Measurements from ENCODE around the gene BCAT1. TPM values are rescaled to one million over a fixed set of nuclear protein-coding genes. Genes with fewer than 3 reads are reported as not detected.

BCAT1 gene
- total RNA-seq, 1 experiment from 2014 or later: 5.8 TPM

DNA sequence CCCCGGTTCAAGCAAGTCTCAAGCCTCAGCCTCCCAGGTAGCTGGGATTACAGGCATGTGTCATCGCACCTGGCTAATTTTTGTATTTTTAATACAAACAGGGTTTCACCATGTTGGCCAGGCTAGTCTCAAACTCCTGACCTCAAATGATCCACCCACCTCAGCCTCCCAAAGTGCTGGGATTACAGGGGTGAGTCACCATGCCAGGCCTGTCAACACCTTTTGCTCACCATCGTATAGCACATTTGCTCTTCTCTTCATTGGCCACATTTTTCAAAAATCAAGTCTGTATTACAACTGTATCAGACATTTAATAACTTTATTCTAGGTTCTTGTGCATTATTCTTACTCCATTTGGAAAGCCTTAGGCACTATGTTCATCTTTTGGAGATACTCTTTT, 50.3 kb downstream of the BCAT1 start:
- H3K27ac ChIP-seq (ENCODE audit: low read length): no peak overlapping the region
- intact Hi-C loops (cut with micrococcal nuclease; ENCODE audit: unreplicated experiment): no loop called here

DNA sequence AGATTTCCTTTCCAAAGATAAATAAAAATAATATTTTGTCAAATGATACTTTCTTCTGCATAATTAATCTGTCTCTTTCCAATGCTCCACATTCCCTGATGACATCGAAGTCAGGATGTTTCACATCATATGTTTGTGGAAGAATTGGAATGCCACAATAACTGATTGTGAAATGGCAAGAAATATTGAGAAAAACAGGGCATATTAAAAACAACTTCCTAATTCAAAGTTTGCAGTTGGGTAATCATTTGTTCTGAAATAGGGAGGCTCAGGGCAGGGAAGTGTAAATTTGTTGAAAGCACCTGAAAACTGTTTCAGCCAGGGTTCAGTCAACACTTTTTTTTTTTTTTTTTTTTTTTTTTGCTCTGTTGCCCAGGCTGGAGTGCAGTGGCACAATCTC, 50.7 kb downstream of the BCAT1 start:
- no TSS peak for BruUV-seq (replicated peaks)
- CTCF ChIA-PET: no interaction called here
- TF ChIP-seq POLR2AphosphoS5 (IDR thresholded peaks at IDR 0.05; ENCODE audit: low read depth, low read length) (no peak), TCF7L2 (IDR thresholded peaks at IDR 0.05; ENCODE audit: low read depth, low read length) (no peak), SIN3A (IDR thresholded peaks at IDR 0.05; ENCODE audit: borderline replicate concordance, insufficient read depth, low read depth, low read length) (no peak)
- TF ChIP-seq, protein P1, sequence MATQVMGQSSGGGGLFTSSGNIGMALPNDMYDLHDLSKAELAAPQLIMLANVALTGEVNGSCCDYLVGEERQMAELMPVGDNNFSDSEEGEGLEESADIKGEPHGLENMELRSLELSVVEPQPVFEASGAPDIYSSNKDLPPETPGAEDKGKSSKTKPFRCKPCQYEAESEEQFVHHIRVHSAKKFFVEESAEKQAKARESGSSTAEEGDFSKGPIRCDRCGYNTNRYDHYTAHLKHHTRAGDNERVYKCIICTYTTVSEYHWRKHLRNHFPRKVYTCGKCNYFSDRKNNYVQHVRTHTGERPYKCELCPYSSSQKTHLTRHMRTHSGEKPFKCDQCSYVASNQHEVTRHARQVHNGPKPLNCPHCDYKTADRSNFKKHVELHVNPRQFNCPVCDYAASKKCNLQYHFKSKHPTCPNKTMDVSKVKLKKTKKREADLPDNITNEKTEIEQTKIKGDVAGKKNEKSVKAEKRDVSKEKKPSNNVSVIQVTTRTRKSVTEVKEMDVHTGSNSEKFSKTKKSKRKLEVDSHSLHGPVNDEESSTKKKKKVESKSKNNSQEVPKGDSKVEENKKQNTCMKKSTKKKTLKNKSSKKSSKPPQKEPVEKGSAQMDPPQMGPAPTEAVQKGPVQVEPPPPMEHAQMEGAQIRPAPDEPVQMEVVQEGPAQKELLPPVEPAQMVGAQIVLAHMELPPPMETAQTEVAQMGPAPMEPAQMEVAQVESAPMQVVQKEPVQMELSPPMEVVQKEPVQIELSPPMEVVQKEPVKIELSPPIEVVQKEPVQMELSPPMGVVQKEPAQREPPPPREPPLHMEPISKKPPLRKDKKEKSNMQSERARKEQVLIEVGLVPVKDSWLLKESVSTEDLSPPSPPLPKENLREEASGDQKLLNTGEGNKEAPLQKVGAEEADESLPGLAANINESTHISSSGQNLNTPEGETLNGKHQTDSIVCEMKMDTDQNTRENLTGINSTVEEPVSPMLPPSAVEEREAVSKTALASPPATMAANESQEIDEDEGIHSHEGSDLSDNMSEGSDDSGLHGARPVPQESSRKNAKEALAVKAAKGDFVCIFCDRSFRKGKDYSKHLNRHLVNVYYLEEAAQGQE (IDR thresholded peaks at IDR 0.05; ENCODE audit: insufficient read depth in 1 of 2, low read depth in 2 of 2, low read length in 1 of 2): no peak
- TF ChIP-seq, protein P2, sequence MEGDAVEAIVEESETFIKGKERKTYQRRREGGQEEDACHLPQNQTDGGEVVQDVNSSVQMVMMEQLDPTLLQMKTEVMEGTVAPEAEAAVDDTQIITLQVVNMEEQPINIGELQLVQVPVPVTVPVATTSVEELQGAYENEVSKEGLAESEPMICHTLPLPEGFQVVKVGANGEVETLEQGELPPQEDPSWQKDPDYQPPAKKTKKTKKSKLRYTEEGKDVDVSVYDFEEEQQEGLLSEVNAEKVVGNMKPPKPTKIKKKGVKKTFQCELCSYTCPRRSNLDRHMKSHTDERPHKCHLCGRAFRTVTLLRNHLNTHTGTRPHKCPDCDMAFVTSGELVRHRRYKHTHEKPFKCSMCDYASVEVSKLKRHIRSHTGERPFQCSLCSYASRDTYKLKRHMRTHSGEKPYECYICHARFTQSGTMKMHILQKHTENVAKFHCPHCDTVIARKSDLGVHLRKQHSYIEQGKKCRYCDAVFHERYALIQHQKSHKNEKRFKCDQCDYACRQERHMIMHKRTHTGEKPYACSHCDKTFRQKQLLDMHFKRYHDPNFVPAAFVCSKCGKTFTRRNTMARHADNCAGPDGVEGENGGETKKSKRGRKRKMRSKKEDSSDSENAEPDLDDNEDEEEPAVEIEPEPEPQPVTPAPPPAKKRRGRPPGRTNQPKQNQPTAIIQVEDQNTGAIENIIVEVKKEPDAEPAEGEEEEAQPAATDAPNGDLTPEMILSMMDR (IDR thresholded peaks at IDR 0.05): no peak

More for the DNA sequence above, 50.3 kb downstream of the BCAT1 start:
- no peaks in the 10 kb centered on the region for H3K36me3 ChIP-seq (ENCODE audit: control insufficient read depth, insufficient read depth, low read length)
- H3K4me3 ChIP-seq (ENCODE audit: low read depth in 2 of 2, low read length in 2 of 2): no peak overlapping the region
- no peaks in the 10 kb centered on the region; the same call in 1 of the 2 replicates for H3K27me3 ChIP-seq (ENCODE audit: control insufficient read depth, insufficient read depth, low read length)
- in situ Hi-C loops (cut with HindIII; ENCODE audit: low pct_unique_long_range_greater_than_20kb, low sequenced_read_pairs): no loop called here
- ChIA-PET CTCF (no interaction called here), POLR2A (interaction anchor here (0.5 kb wide), 1 partner anchor 166 kb away, joined by 3 read pairs; no protein-coding TSS in a partner anchor)
- H3K4me1 ChIP-seq (ENCODE audit: control insufficient read depth, insufficient read depth, low read length): no peaks in the 10 kb centered on the region
- TF ChIP-seq, protein P2 (IDR thresholded peaks at IDR 0.05): no peak
- TF ChIP-seq, protein P1 (IDR thresholded peaks at IDR 0.05; ENCODE audit: insufficient read depth in 1 of 2, low read depth in 2 of 2, low read length in 1 of 2): no peak
- no TSS peak for BruUV-seq (replicated peaks)
- no peaks in the 10 kb centered on the region for H3K9me3 ChIP-seq (ENCODE audit: control insufficient read depth, insufficient read depth, low read depth, low read length)
- ATAC-seq (no peak), DNase-seq (ENCODE audit: low read depth, low spot score) (no peak)

More for the DNA sequence above, 50.7 kb downstream of the BCAT1 start:
- intact Hi-C loops (cut with micrococcal nuclease; ENCODE audit: unreplicated experiment): no loop called here
- DNase-seq (ENCODE audit: low read depth, low spot score) (no peak), ATAC-seq (no peak)
- Histone ChIP-seq H3K9me3 (ENCODE audit: control insufficient read depth, insufficient read depth, low read depth, low read length) (no peaks in the 10 kb centered on the region), H3K27ac (ENCODE audit: low read length) (no peak overlapping the region), H3K36me3 (ENCODE audit: control insufficient read depth, insufficient read depth, low read length) (no peaks in the 10 kb centered on the region), H3K4me1 (ENCODE audit: control insufficient read depth, insufficient read depth, low read length) (no peaks in the 10 kb centered on the region), H3K27me3 (ENCODE audit: control insufficient read depth, insufficient read depth, low read length) (no peaks in the 10 kb centered on the region; the same call in 1 of the 2 replicates), H3K4me3 (ENCODE audit: low read depth in 2 of 2, low read length in 2 of 2) (no peak overlapping the region)
- POLR2A ChIA-PET: no interaction called here
- in situ Hi-C loops (cut with HindIII; ENCODE audit: low pct_unique_long_range_greater_than_20kb, low sequenced_read_pairs): no loop called here
